HG02798 (cell line): ENCODE results near the gene VWCE.
A peak's percentile ranks its signal among the peaks of the same experiment; 100 is the strongest.
"Not testable (repeated sequence)": the region's sequence is repeated elsewhere in the genome, so short reads cannot be mapped to it uniquely, and the experiment has no call there.

Source experiments
- ATAC-seq: cut with Tn5 transposase; IDR thresholded peaks from one replicate; pipeline ENCODE4 v1.9.1; 2021; ENCODE audit warnings: mild to moderate bottlenecking; ENCODE audit not compliant: unreplicated experiment, poor library complexity

Gene VWCE

DNA sequence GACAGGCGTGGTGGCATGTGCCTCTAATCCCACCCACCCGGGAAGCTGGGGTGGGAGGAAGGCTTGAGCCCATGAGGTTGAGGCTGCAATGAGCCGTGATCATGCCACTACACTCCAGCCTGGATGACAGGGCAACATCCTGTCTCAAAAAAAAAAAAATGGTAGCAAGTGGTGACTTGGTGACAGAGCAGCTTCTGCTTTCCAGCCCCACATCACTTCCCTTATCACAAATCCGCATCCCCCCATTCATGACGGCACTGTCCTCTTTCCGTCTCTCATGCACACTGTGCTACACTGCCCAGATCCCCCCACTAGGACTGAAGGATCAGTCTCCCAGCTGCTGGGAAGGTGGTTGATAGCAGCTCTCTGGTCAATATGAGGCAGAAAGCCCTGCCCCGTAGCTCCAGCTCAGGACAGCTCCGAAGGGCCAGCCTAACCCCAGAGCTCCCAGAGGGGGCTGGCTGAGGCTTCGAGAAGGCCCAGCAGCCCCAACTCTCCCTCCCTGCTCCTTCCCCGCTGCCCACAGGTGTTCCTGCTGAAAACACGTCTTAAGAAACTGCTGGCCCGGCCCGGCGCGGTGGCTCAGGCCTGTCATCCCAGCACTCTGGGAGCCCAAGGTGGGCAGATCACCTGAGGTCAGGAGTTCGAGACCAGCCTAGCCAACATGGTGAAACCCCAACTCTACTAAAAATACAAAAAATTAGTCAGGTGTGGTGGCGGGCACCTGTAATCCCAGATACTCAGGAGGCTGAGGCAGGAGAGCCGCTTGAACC is 38.2 kb downstream of the VWCE start:
- ATAC-seq = no peak

DNA sequence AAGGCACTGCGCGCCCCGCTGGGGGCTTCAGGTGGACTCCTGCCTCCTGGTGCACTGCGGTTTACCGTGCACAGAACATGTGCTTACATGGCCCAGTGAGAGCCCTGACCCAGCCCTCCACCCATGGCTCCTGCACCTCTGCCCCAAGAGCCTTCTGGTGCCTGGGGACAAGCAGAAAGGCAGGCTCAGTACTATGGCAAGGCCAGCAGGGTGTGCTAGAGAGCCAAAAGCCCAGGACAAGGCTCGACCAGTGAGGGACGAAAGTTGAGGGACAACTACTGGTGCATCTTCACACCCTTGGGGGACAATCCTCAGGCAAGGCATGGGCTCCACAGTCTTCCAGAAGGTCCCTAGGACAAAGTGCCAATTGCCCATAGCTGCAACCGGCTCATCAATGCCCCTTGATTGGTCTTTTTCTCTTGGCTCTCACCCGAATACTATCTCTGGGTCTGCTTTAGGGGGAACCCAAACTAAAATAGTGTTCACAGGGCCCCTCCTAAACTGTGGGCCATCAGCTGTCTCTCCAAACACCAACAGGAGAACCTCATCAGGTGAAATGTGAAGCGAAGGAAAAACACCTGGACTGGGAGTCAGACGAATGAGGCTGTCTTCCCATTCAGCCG is 40.6 kb downstream of the VWCE start:
- peak; percentile 76 for ATAC-seq

- not testable (repeated sequence) for ATAC-seq
Measured at GRCh38 chr11:61252332-61252731, 42.8 kb downstream of the VWCE start.

DNA sequence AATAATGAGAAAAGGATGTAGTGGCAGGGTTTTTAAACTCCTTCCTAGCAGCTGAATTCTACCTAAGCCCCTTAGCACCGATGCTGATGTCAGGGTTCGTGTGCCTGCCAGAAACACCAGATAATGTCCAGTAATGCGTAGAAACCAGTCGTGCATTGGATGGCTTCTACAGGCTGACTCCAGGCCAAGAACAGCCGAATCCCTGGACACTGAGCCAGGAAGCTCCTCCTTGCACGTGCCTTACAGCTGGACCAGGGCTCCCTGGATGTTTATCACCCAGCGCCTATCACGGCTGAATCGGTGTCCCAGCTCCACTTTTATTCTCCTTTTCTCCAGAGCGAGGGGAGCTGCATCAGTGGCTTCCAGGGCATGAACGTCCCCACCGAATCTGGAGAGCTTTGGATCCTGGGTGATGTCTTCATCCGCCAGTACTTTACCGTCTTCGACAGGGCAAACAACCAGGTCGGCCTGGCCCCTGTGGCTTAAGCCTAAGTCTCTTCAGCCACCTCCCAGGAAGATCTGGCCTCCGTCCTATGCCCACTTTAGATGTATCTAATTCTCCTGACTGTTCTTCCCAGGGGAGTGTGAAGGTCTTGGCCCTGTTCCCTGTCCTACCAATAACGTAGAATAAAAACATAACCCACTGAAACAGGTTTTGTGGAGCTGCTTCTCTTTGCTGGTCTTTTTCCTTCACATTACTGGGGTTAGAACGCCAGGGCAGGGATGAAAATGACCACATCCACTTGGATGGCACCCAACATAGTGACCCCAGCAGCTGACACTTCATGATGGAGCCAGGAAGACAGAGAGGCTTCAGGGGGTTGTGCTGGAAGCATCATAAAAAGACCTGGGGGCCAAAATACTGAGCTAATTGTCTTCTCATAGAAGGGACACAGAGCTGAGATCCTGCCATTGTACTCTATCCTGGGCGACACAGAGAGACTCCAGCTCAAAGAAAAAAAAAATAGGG is 44.0 kb downstream of the VWCE start:
- ATAC-seq = not testable (repeated sequence)

DNA sequence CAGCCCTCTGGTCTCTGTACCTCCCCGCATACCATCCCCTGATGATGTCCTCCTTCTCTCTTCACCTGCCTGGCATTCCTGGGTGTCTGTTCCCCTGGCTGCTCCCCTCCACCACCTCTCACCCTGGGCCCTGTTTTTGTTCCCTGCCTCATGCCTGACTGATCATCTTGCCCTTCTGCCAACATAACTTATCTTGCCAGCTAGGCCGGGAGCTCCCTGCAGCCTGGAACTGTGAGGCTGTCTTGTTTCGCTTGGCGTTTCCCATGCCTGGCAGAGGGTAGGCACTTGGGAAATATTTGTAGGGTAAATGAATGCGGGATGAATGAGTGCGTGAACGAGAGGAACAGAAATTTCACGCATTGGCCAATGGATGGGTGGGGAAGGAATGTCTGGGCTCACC is 45.9 kb downstream of the VWCE start:
- not testable (repeated sequence) for ATAC-seq

GRCh38 chr11:61248071-61248470 is 47.0 kb downstream of the VWCE start:
- ATAC-seq = not testable (repeated sequence)

GRCh38 chr11:61245284-61245964 is 49.7 kb downstream of the VWCE start:
- not testable (repeated sequence) for ATAC-seq

DNA sequence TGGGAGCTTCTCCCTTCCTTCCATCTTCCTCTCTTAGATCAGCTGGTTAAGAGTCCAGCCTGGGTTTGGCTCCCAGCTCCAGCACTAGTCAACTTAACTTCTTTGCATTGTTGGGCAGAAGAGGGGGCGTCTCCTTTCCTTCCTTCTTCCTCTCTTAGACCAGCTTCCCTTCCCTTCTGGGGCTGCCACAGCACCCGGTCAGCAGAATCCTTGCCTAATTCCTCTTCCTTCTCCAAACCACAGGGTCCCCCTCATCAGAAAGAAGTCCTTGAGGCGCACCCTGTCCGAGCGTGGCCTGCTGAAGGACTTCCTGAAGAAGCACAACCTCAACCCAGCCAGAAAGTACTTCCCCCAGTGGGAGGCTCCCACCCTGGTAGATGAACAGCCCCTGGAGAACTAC is 53.6 kb downstream of the VWCE start:
- ATAC-seq = not testable (repeated sequence)

DNA sequence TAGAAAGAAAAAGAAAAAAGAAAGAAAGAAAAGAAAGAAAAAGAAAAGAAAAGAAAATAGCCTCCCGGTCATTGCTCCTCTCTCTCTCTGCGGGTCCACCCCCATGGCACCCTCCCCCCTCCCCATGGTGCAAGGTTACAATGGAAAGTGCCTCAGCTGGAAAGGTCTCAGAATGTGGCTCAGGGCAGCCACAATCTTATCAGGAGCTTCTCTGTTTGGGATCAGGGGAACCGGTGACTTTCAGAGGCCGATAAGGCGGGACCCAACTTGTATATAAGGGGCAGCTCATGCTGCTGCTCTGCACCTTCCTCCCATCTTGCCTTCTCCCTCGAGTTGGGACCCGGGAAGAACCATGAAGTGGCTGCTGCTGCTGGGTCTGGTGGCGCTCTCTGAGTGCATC is 54.2 kb downstream of the VWCE start, which contains the start of gene PGA5:
Gene PGA5 (plus strand): TSS at position 301 of the 400 bp plus-strand sequence. CDS start 52 bp downstream, at position 353.
- not testable (repeated sequence) for ATAC-seq

DNA sequence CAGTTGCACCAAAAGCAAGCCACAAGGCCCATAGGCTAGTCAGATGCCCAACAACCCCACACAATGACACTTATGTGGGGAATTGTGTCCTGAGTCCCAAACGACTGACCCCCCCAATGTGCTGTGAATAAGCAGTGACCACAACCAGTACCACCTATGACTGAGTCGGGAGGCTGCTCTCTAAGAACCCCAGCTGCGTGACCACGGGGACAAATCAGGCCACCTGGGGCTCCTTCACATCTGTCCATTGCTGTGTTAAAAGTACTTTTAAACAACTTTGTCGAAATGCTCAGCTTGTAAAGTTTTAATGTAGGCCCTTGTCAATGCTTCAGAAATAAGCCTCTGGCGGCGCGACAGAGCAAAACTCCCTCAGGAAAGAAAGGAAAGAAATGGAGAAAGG is 54.8 kb downstream of the VWCE start:
- ATAC-seq = not testable (repeated sequence)

DNA sequence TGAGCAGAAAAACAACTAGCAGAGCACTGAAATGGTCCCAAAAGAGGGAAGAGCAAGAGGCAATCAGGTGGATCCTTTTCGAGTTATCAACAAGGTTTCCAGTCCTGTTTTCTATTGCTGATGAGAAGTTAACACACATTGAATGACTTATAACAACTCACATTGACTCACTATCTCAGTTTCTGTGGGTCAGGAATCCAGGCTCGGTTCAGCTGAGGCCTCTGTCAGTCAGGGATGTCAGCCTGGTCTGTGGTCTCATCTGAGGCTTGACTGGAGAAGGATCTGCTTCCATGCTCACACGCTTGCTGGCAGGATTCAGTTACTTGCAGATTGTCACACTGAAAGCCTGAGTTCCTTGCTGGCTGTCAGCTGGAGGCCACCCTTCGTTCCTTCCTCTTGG is 58.0 kb downstream of the VWCE start:
- ATAC-seq = not testable (repeated sequence)

- ATAC-seq = not testable (repeated sequence)
Measured at GRCh38 chr11:61232548-61233145, 62.5 kb downstream of the VWCE start.

GRCh38 chr11:61231585-61231984 is 63.5 kb downstream of the VWCE start:
- ATAC-seq = not testable (repeated sequence)

DNA sequence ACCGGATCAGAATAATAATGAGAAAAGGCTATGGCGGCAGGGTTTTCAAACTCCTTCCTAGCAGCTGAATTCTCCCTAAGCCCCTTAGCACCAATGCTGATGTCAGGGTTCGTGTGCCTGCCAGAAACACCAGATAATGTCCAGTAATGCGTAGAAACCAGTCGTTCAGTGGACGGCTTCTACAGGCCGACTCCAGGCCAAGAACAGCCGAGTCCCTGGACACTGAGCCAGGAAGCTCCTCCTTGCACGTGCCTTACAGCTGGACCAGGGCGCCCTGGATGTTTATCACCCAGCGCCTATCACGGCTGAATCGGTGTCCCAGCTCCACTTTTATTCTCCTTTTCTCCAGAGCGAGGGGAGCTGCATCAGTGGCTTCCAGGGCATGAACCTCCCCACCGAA is 64.1 kb downstream of the VWCE start:
- not testable (repeated sequence) for ATAC-seq

GRCh38 chr11:61229458-61229857 is 65.7 kb downstream of the VWCE start:
- not testable (repeated sequence) for ATAC-seq

DNA sequence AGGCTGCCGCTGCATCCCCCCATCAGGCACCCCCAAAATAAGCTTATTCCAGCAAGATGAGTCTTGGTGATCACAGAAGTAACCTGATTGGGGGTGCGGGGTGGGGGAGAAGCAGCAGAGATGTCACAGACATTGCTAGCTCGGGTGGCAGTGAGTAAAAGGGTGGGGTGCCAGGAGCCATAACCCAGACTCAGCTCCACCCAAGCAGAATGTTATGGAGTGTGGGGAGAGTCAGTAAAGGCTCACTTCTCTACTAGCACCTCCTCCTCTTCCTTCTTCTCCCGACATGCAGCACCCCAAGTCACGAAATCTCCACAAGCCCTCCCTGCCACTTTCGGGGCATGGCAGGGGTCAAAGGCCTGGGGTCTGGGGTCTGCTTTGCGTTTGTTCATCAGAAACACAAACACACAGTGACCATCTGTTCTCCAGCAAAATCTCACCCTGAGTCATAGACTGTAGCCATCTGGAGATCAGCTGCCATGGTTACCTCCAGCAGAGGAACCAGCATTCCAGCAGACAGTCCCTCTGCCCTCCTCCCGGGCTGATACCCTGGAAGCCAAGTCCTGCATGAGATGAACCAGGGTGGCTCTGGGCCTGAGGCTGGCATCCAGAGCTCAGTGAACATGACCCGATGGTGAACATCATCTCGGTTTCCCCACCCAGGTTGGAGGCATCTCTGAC is 68.5 kb downstream of the VWCE start:
- ATAC-seq = not testable (repeated sequence)

- ATAC-seq = not testable (repeated sequence)
Measured at GRCh38 chr11:61222692-61223091, 72.4 kb downstream of the VWCE start.

DNA sequence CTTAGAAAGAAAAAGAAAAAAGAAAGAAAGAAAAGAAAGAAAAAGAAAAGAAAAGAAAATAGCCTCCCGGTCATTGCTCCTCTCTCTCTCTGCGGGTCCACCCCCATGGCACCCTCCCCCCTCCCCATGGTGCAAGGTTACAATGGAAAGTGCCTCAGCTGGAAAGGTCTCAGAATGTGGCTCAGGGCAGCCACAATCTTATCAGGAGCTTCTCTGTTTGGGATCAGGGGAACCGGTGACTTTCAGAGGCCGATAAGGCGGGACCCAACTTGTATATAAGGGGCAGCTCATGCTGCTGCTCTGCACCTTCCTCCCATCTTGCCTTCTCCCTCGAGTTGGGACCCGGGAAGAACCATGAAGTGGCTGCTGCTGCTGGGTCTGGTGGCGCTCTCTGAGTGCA is 73.1 kb downstream of the VWCE start, which contains the start of gene PGA4:
Gene PGA4 (plus strand): TSS at position 301 of the 400 bp plus-strand sequence. CDS start 54 bp downstream, at position 355.
- not testable (repeated sequence) for ATAC-seq

DNA sequence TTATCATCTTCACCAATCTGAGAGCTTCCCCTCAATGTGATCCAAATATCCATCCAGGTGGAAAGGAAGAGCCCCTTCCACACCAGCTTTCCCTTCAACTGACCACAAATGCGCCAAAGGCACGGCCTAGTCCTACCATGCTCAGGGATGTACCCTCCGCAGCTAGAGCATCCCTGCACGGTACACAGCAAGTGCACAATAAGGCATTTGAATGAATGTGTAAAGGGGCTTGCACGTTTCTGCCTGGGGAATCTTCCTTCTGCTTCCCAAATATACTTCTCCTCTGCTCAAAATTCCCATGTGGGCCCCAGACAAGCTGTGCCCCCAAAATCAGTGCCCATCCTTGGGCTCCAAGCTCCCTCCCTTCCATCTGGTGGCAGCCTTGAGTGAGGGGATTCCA is 76.1 kb downstream of the VWCE start:
- not testable (repeated sequence) for ATAC-seq
